Iris pigment epithelial cell (primary cell): ENCODE results near the gene PHC3.

Experiments used
- DNase-seq: peaks from one replicate; pipeline ENCODE4 v3.0.0-alpha.2; 2011; ENCODE audit warnings: low read depth

PHC3 gene

GRCh38 chr3:170189398-170190256 is 8.1 kb upstream of the PHC3 start:
- no peak for DNase-seq

GRCh38 chr3:170180079-170180907 is 1.2 kb downstream of the PHC3 start:
- peak; percentile 34 for DNase-seq

- no peak for DNase-seq
These were observed 2.1 kb downstream of the PHC3 start for GRCh38 chr3:170179432-170179831.

- no peak for DNase-seq
These were observed 2.9 kb downstream of the PHC3 start for GRCh38 chr3:170178651-170179050.

GRCh38 chr3:170171563-170171962 is 10.0 kb downstream of the PHC3 start:
- no peak for DNase-seq

GRCh38 chr3:170164717-170165116 is 16.8 kb downstream of the PHC3 start:
- no peak for DNase-seq

GRCh38 chr3:170163956-170164645 is 17.4 kb downstream of the PHC3 start:
- no peak for DNase-seq

GRCh38 chr3:170162630-170163029 is 18.9 kb downstream of the PHC3 start:
- DNase-seq: peak; percentile 44

- DNase-seq: no peak
These were observed 19.5 kb downstream of the PHC3 start for GRCh38 chr3:170162052-170162451.

GRCh38 chr3:170159933-170160332 is 21.6 kb downstream of the PHC3 start:
- no peak for DNase-seq

- DNase-seq: no peak
These were observed 22.1 kb downstream of the PHC3 start for GRCh38 chr3:170159459-170159858.

GRCh38 chr3:170155604-170156003 is 25.9 kb downstream of the PHC3 start:
- DNase-seq: no peak

- no peak for DNase-seq
These were observed 26.9 kb downstream of the PHC3 start for GRCh38 chr3:170154569-170155143.

- DNase-seq: peak; percentile 58
These were observed 27.4 kb downstream of the PHC3 start for GRCh38 chr3:170154084-170154483.

GRCh38 chr3:170151536-170151935 is 30.0 kb downstream of the PHC3 start:
- no peak for DNase-seq

GRCh38 chr3:170149016-170149415 is 32.5 kb downstream of the PHC3 start:
- DNase-seq: no peak

GRCh38 chr3:170145278-170145677 is 36.3 kb downstream of the PHC3 start:
- DNase-seq: no peak

- DNase-seq: no peak
These were observed 37.1 kb downstream of the PHC3 start for GRCh38 chr3:170144437-170144843.

GRCh38 chr3:170142373-170142772 is 39.2 kb downstream of the PHC3 start:
- DNase-seq: no peak

- peak; percentile 50 for DNase-seq
These were observed 43.5 kb downstream of the PHC3 start for GRCh38 chr3:170137986-170138385.

- DNase-seq: peak; percentile 18
These were observed 49.2 kb downstream of the PHC3 start for GRCh38 chr3:170132335-170132734.

- no peak for DNase-seq
These were observed 51.0 kb downstream of the PHC3 start for GRCh38 chr3:170130532-170130931.
